ENCODE results near the gene PRPF40B. TPM values are rescaled to one million over a fixed set of nuclear protein-coding genes. Genes with fewer than 3 reads are reported as not detected.

The PRPF40B gene
- total RNA-seq, 2 donors from 2014 or later: 13.9 to 31.1 TPM

- WGBS: 86% methylated on average over 5 of the region's 5 CpGs
- intact Hi-C loops (cut with DNase I): no loop called here
- Histone ChIP-seq H3K4me1 (replicated peaks) (no peaks in the 10 kb centered on the region), H3K27me3 (replicated peaks; ENCODE audit: insufficient read depth) (no peaks in the 10 kb centered on the region), H3K36me3 (no peaks in the 10 kb centered on the region), H3K4me3 (no peak overlapping the region), H3K9me3 (no peaks in the 10 kb centered on the region), H3K27ac (no peak overlapping the region)
- no peak for DNase-seq (ENCODE audit: low spot score)
- TF ChIP-seq CTCF (IDR thresholded peaks at IDR 0.05): no peak
- TF ChIP-seq POLR2A (IDR thresholded peaks at IDR 0.05): no peak
- no peak for TF ChIP-seq POLR2AphosphoS5 (IDR thresholded peaks at IDR 0.05)
These were observed 31.4 kb downstream of the PRPF40B start for GRCh38 chr12:49654715-49655114.

DNA sequence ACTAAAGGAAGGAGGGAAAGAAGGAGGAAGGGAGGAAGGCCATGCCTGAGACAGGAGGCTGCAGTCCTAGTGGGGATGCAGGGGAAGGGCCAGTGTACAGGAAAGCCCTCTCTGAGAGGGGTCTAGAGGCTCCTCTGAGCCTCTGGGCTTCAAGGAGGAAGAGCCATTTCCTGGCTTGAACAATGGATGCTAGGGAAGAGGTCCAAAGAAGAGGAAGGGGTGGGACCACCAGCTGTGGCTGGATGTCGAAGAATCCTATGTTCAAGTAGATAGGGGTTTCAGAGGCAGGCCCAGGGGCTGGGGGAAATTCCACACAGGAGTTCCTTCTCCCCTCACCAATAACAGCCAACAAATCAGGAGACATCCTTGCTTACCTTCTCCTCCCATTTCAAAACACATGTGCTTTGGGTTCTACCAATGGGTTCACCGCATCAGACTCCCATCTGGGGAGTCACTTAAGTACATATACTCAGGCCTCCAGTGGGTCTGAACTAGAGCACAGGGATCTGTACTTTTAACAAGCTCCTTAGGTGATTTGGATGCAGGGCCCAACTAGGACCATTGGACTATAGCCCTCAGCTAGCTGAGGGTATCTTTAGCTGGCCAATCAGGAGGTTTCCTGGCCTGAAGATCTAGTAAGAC, 32.4 kb downstream of the PRPF40B start:
- intact Hi-C loops (cut with DNase I): no loop called here
- 83% methylated on average over 2 of the region's 2 CpGs for WGBS
- H3K27me3 ChIP-seq (replicated peaks; ENCODE audit: insufficient read depth): no peaks in the 10 kb centered on the region
- no peak for DNase-seq (ENCODE audit: low spot score)
- no peak overlapping the region for H3K27ac ChIP-seq
- no peak for TF ChIP-seq POLR2AphosphoS5 (IDR thresholded peaks at IDR 0.05)
- TF ChIP-seq POLR2A (IDR thresholded peaks at IDR 0.05): no peak
- TF ChIP-seq CTCF (IDR thresholded peaks at IDR 0.05): no peak
- H3K9me3 ChIP-seq: no peaks in the 10 kb centered on the region
- H3K4me1 ChIP-seq (replicated peaks): no peaks in the 10 kb centered on the region
- no peak overlapping the region for H3K4me3 ChIP-seq
- no peaks in the 10 kb centered on the region for H3K36me3 ChIP-seq

GRCh38 chr12:49658276-49658675, 34.9 kb downstream of the PRPF40B start:
- Histone ChIP-seq H3K27ac (no peak overlapping the region), H3K9me3 (no peaks in the 10 kb centered on the region), H3K4me3 (no peak overlapping the region), H3K36me3 (no peaks in the 10 kb centered on the region), H3K4me1 (replicated peaks) (no peaks in the 10 kb centered on the region), H3K27me3 (replicated peaks; ENCODE audit: insufficient read depth) (no peaks in the 10 kb centered on the region)
- DNase-seq (ENCODE audit: low spot score): no peak
- TF ChIP-seq POLR2A (IDR thresholded peaks at IDR 0.05) (no peak), POLR2AphosphoS5 (IDR thresholded peaks at IDR 0.05) (no peak), CTCF (IDR thresholded peaks at IDR 0.05) (no peak)
- intact Hi-C loops (cut with DNase I): no loop called here
- 93% methylated on average over 13 of the region's 13 CpGs for WGBS

GRCh38 chr12:49659753-49660152, 36.4 kb downstream of the PRPF40B start:
- Histone ChIP-seq H3K4me1 (replicated peaks) (no peaks in the 10 kb centered on the region), H3K27me3 (replicated peaks; ENCODE audit: insufficient read depth) (no peaks in the 10 kb centered on the region), H3K9me3 (no peaks in the 10 kb centered on the region), H3K4me3 (no peak overlapping the region), H3K27ac (no peak overlapping the region), H3K36me3 (no peaks in the 10 kb centered on the region)
- intact Hi-C loops (cut with DNase I): no loop called here
- TF ChIP-seq POLR2AphosphoS5 (IDR thresholded peaks at IDR 0.05) (no peak), POLR2A (IDR thresholded peaks at IDR 0.05) (no peak), CTCF (IDR thresholded peaks at IDR 0.05) (no peak)
- 64% methylated on average over 1 of the region's 1 CpG for WGBS
- DNase-seq (ENCODE audit: low spot score): no peak

- Histone ChIP-seq H3K4me3 (no peak overlapping the region), H3K27me3 (replicated peaks; ENCODE audit: insufficient read depth) (no peaks in the 10 kb centered on the region), H3K27ac (no peak overlapping the region), H3K9me3 (no peaks in the 10 kb centered on the region), H3K36me3 (no peaks in the 10 kb centered on the region), H3K4me1 (replicated peaks) (no peaks in the 10 kb centered on the region)
- DNase-seq (ENCODE audit: low spot score): no peak
- WGBS: 81% methylated on average over 3 of the region's 3 CpGs
- intact Hi-C loops (cut with DNase I): no loop called here
- TF ChIP-seq CTCF (IDR thresholded peaks at IDR 0.05) (no peak), POLR2AphosphoS5 (IDR thresholded peaks at IDR 0.05) (no peak), POLR2A (IDR thresholded peaks at IDR 0.05) (no peak)
These were observed 37.8 kb downstream of the PRPF40B start for GRCh38 chr12:49661191-49661590.
